Tibial nerve (tissue), 4 donors: ENCODE measurements around the gene GPC6. TPM values are rescaled to one million over a fixed set of nuclear protein-coding genes. Genes with fewer than 3 reads are reported as not detected.
"Not testable (repeated sequence)": the region's sequence is repeated elsewhere in the genome, so short reads cannot be mapped to it uniquely, and the experiment has no call there.

ENCODE experiments used
- DNase-seq, 2 donors: peaks; one replicate each; pipeline ENCODE4 v3.0.0-alpha.2; 2019; ENCODE audit warnings: low spot score in 2 of 2
- H3K27ac ChIP-seq, 4 donors: fragments of 200-600 bp; sonication (generic) in 3 of 4; one replicate each; pipeline ENCODE4 v1.5.1; 2017 to 2019; ENCODE audit warnings: mild to moderate bottlenecking in 1 of 4
- H3K27me3 ChIP-seq, 2 donors: fragments of 200-600 bp; sonication (generic) in 1 of 2; one replicate each; pipeline versions ENCODE4 v1.5.1 to v1.6.0; 2017 to 2019
- H3K36me3 ChIP-seq, 3 donors: fragments of 200-600 bp; sonication (generic); one replicate each; pipeline ENCODE4 v1.5.1; 2018 to 2019
- H3K4me1 ChIP-seq, 4 donors: fragments of 200-600 bp; sonication (generic) in 3 of 4; one replicate each; pipeline ENCODE4 v1.5.1; 2017 to 2019
- H3K4me3 ChIP-seq, 4 donors: fragments of 200-600 bp; sonication (generic) in 3 of 4; one replicate each; pipeline ENCODE4 v1.5.1; 2017 to 2019; ENCODE audit warnings: mild to moderate bottlenecking in 1 of 4, moderate library complexity in 1 of 4
- H3K9me3 ChIP-seq, 4 donors: fragments of 200-600 bp; sonication (generic) in 3 of 4; one replicate each; pipeline ENCODE4 v1.5.1; 2017 to 2019
- CTCF ChIP-seq, 5 experiments: fragments of 200-600 bp in 3 of 5; fragments of 450-650 bp in 2 of 5; sonication (generic) in 3 of 5; IDR thresholded peaks; one replicate each; pipeline ENCODE4 v1.5.1; 2016 to 2019; ENCODE audit warnings: antibody characterized with exemption in 5 of 5, mild to moderate bottlenecking in 3 of 5, moderate library complexity in 2 of 5
- EP300 ChIP-seq, 2 donors: sonication (generic); formaldehyde crosslinking; IDR thresholded peaks; one replicate each; pipeline ENCODE4 v1.6.1; 2017; ENCODE audit warnings: antibody characterized with exemption in 2 of 2, mild to moderate bottlenecking in 1 of 2
- POLR2A ChIP-seq, 2 donors: fragments of 450-650 bp; IDR thresholded peaks; one replicate each; pipeline ENCODE4 v1.6.1; 2017; ENCODE audit warnings: antibody characterized with exemption in 2 of 2, mild to moderate bottlenecking in 2 of 2, moderate library complexity in 2 of 2
- WGBS, 2 donors: methylation state at CpG; one replicate each; pipeline ENCODE4 v1.1.5; 2018; 5-methylcytosine and 5-hydroxymethylcytosine counted together
- total RNA-seq, 4 donors: library from RNA; depleted of rRNA; stranded (reverse); fragments of >200 nt; gene quantifications; one replicate each; pipeline ENCODE4 v1.1.0, GENCODE V29; 2016

GPC6 gene
- total RNA-seq, 4 donors from 2014 or later = 21.9 to 39.5 (median 29.8) TPM

- H3K27ac ChIP-seq = peak overlapping the region in 1 of 4 donors; percentile 20
- H3K4me3 ChIP-seq = no peak overlapping the region
- H3K36me3 ChIP-seq = no peaks in the 10 kb centered on the region
- no peaks in the 10 kb centered on the region for H3K9me3 ChIP-seq
- DNase-seq = no peak
- 30 to 36% methylated on average over 7 of the region's 7 CpGs for WGBS, 2 donors
- no peaks in the 10 kb centered on the region for H3K27me3 ChIP-seq
- TF ChIP-seq CTCF (IDR thresholded peaks at IDR 0.05) = no peak
- TF ChIP-seq EP300 (IDR thresholded peaks at IDR 0.05) = no peak
- TF ChIP-seq POLR2A (IDR thresholded peaks at IDR 0.05) = no peak
- peaks cover 0 to 4% (median 0%) of the 10 kb centered on the region in 4 donors for H3K4me1 ChIP-seq
Observed at GRCh38 chr13:93309886-93310523, 83.4 kb downstream of the GPC6 start.

- Histone ChIP-seq H3K4me1 (no peaks in the 10 kb centered on the region), H3K27me3 (no peaks in the 10 kb centered on the region), H3K36me3 (no peaks in the 10 kb centered on the region), H3K4me3 (no peak overlapping the region), H3K9me3 (no peaks in the 10 kb centered on the region), H3K27ac (no peak overlapping the region)
- no peak for DNase-seq
- WGBS, 2 donors = 77 to 81% methylated on average over 3 of the region's 3 CpGs
- TF ChIP-seq POLR2A (IDR thresholded peaks at IDR 0.05) (no peak), EP300 (IDR thresholded peaks at IDR 0.05) (no peak), CTCF (IDR thresholded peaks at IDR 0.05) (no peak)
Observed at GRCh38 chr13:93316841-93317240, 90.2 kb downstream of the GPC6 start.

GRCh38 chr13:93318534-93319254 lies 92.1 kb downstream of the GPC6 start:
- no peak for DNase-seq
- 68 to 81% methylated on average over 4 of the region's 4 CpGs for WGBS, 2 donors
- Histone ChIP-seq H3K4me3 (no peak overlapping the region), H3K27ac (no peak overlapping the region), H3K27me3 (no peaks in the 10 kb centered on the region), H3K36me3 (no peaks in the 10 kb centered on the region), H3K9me3 (no peaks in the 10 kb centered on the region), H3K4me1 (no peaks in the 10 kb centered on the region)
- TF ChIP-seq CTCF (IDR thresholded peaks at IDR 0.05) (no peak), EP300 (IDR thresholded peaks at IDR 0.05) (no peak), POLR2A (IDR thresholded peaks at IDR 0.05) (no peak)

- TF ChIP-seq EP300 (IDR thresholded peaks at IDR 0.05) (no peak), CTCF (IDR thresholded peaks at IDR 0.05) (no peak), POLR2A (IDR thresholded peaks at IDR 0.05) (no peak)
- no peaks in the 10 kb centered on the region for H3K27me3 ChIP-seq
- no peak for DNase-seq
- H3K27ac ChIP-seq = no peak overlapping the region
- no peaks in the 10 kb centered on the region for H3K36me3 ChIP-seq
- 72 to 80% methylated on average over 3 of the region's 3 CpGs for WGBS, 2 donors
- no peaks in the 10 kb centered on the region for H3K4me1 ChIP-seq
- H3K4me3 ChIP-seq = no peak overlapping the region
- no peaks in the 10 kb centered on the region for H3K9me3 ChIP-seq
Observed at GRCh38 chr13:93320942-93321341, 94.3 kb downstream of the GPC6 start.

- DNase-seq, H3K4me1 ChIP-seq, H3K4me3 ChIP-seq, H3K36me3 ChIP-seq, H3K27me3 ChIP-seq, H3K27ac ChIP-seq, H3K9me3 ChIP-seq: not testable (repeated sequence)
- WGBS, 2 donors = 90 to 98% methylated on average over 1 of the region's 1 CpG
Observed at GRCh38 chr13:93323880-93324279, 97.3 kb downstream of the GPC6 start.
